B cell (primary cell): ENCODE measurements around the gene ART4. TPM values are rescaled to one million over a fixed set of nuclear protein-coding genes. Genes with fewer than 3 reads are reported as not detected.

Experiments used
- ATAC-seq: fragments of 200-7000 bp; cut with Tn5 transposase; one replicate; pipeline ENCODE4 v1.10.0; 2021; ENCODE audit warnings: low read depth, mild to moderate bottlenecking, moderate number of reproducible peaks, moderate library complexity
- CTCF ChIA-PET: fragments of 350-600 bp; sonication (Branson Sonifier 250); formaldehyde crosslinking; loops from one replicate; lab custom pipeline; 2021; ENCODE audit warnings: antibody characterized with exemption, inconsistent platforms; lab: Charles Lee
- POLR2A ChIA-PET: fragments of 350-600 bp; sonication (Branson Sonifier 250); formaldehyde crosslinking; loops from one replicate; lab custom pipeline; 2021; ENCODE audit warnings: antibody characterized with exemption; lab: Charles Lee
- DNase-seq: peaks from one replicate; pipeline ENCODE4 v3.0.0; 2013
- H2AFZ ChIP-seq: 2 replicates; pipeline ENCODE4 v1.6.1; 2012; ENCODE audit warnings: mild to moderate bottlenecking, low read depth, low read length; ENCODE audit not compliant: insufficient read depth, poor library complexity, severe bottlenecking
- H3K27ac ChIP-seq, 2 donors: 1 replicate in 1 of 2; 2 replicates in 1 of 2; pipeline ENCODE4 v1.5.1; 2012 to 2013; ENCODE audit warnings: low read length in 2 of 2, mild to moderate bottlenecking in 2 of 2, moderate library complexity in 1 of 2
- H3K27me3 ChIP-seq, 4 experiments: fragments of 200-600 bp in 1 of 4; sonication (generic) in 1 of 4; replicated peaks in 1 of 4; 1 replicate in 2 of 4; 2 replicates in 2 of 4; pipeline versions ENCODE4 v1.6.1 to v1.7.0; 2013 to 2016; ENCODE audit warnings: low read length in 3 of 4, mild to moderate bottlenecking in 2 of 4, mixed read lengths in 1 of 4, moderate library complexity in 1 of 4; ENCODE audit not compliant: insufficient read depth in 4 of 4, control insufficient read depth in 3 of 4; ENCODE audit errors: control extremely low read depth in 1 of 4
- H3K36me3 ChIP-seq, 2 experiments: replicated peaks in 1 of 2; 1 replicate in 1 of 2; 2 replicates in 1 of 2; pipeline versions ENCODE4 v1.6.1 to v1.7.1; 2013; ENCODE audit warnings: low read length in 1 of 2; ENCODE audit not compliant: insufficient read depth in 2 of 2, control insufficient read depth in 1 of 2; ENCODE audit errors: control extremely low read depth in 1 of 2, extremely low read depth in 1 of 2
- H3K4me1 ChIP-seq, 2 donors: fragments of 200-600 bp in 1 of 2; sonication (generic) in 1 of 2; 1 replicate in 1 of 2; 2 replicates in 1 of 2; pipeline versions ENCODE4 v1.5.1 to v1.6.1; 2013 to 2017; ENCODE audit warnings: low read length in 2 of 2; ENCODE audit not compliant: control insufficient read depth in 2 of 2, insufficient read depth in 2 of 2
- H3K4me2 ChIP-seq: replicated peaks from 2 replicates; pipeline ENCODE3; 2012; ENCODE audit warnings: mild to moderate bottlenecking, low read depth, low read length; ENCODE audit not compliant: poor library complexity, severe bottlenecking
- H3K4me3 ChIP-seq, 5 experiments: fragments of 200-600 bp in 1 of 5; sonication (generic) in 1 of 5; 1 replicate in 3 of 5; 2 replicates in 2 of 5; pipeline versions ENCODE4 v1.5.1 to v1.7.0; 2011 to 2016; ENCODE audit warnings: low read length in 4 of 5, mild to moderate bottlenecking in 4 of 5, low read depth in 2 of 5, control low read depth in 1 of 5, moderate library complexity in 1 of 5; ENCODE audit not compliant: insufficient read depth in 1 of 5; ENCODE audit errors: control extremely low read depth in 1 of 5, extremely low read depth in 1 of 5
- H3K79me2 ChIP-seq: fragments of 200-600 bp; sonication (generic); one replicate; pipeline ENCODE4 v1.6.0; 2016; ENCODE audit warnings: low read length; ENCODE audit not compliant: control insufficient read depth, insufficient read depth
- H3K9ac ChIP-seq: fragments of 200-600 bp; sonication (generic); 2 replicates; pipeline ENCODE4 v1.6.1; 2017; ENCODE audit warnings: mild to moderate bottlenecking, low read length, moderate library complexity
- H3K9me3 ChIP-seq, 3 donors: one replicate each; pipeline versions ENCODE4 v1.6.1 to v1.7.1; 2013; ENCODE audit warnings: low read length in 2 of 3; ENCODE audit not compliant: control insufficient read depth in 2 of 3, insufficient read depth in 1 of 3; ENCODE audit errors: control extremely low read depth in 1 of 3
- H4K20me1 ChIP-seq: 2 replicates; pipeline ENCODE4 v1.6.0; 2012; ENCODE audit warnings: mild to moderate bottlenecking, low read length; ENCODE audit not compliant: insufficient read depth, control insufficient read depth, poor library complexity, severe bottlenecking
- H3K27ac Mint-ChIP-seq: one replicate; pipeline ENCODE4 v1.8.0; 2021; ENCODE audit warnings: mixed read lengths
- H3K27me3 Mint-ChIP-seq: one replicate; pipeline ENCODE4 v1.8.0; 2021; ENCODE audit warnings: mixed read lengths
- H3K4me1 Mint-ChIP-seq: one replicate; pipeline ENCODE4 v1.8.0; 2021; ENCODE audit warnings: mixed read lengths
- H3K4me3 Mint-ChIP-seq: one replicate; pipeline ENCODE4 v1.8.0; 2021; ENCODE audit warnings: mixed read lengths
- H3K9me3 Mint-ChIP-seq: one replicate; pipeline ENCODE4 v1.8.0; 2022; ENCODE audit warnings: mixed read lengths; ENCODE audit not compliant: insufficient read depth
- CTCF ChIP-seq: fragments of 200-600 bp; IDR thresholded peaks from one replicate; pipeline ENCODE4 v1.8.0; 2022; ENCODE audit warnings: antibody characterized with exemption, mild to moderate bottlenecking
- EZH2 ChIP-seq: IDR thresholded peaks from 2 replicates; pipeline ENCODE4 v1.6.1; 2012; ENCODE audit warnings: borderline replicate concordance, low read depth, mild to moderate bottlenecking, moderate library complexity, low read length; ENCODE audit not compliant: insufficient read depth, poor library complexity, severe bottlenecking
- whole genome bisulfite sequencing: methylation state at CpG from one replicate; pipeline ENCODE4 v1.1.5; 2013; ENCODE audit warnings: missing lambda C conversion rate; ENCODE audit not compliant: insufficient coverage; 5-methylcytosine and 5-hydroxymethylcytosine counted together
- intact Hi-C: fragments of 100-400 bp; cut with micrococcal nuclease; formaldehyde crosslinking; loops from one replicate; pipeline ENCODE4 v1.10.0; 2022
- polyA minus RNA-seq: library from RNA; depleted of rRNA, polyadenylated mRNA; stranded (reverse); fragments of >200 nt; gene quantifications from 2 replicates; pipeline ENCODE4 v1.2.3, GENCODE V29; 2012
- polyA plus RNA-seq: library from polyadenylated mRNA; depleted of rRNA; stranded (reverse); fragments of >200 nt; gene quantifications from 2 replicates; pipeline ENCODE4 v1.2.3, GENCODE V29; 2012
- total RNA-seq, 2 donors: library from RNA; stranded (reverse); fragments of 120-200 nt in 1 of 2; gene quantifications; 1 replicate in 1 of 2; 2 replicates in 1 of 2; pipeline versions ENCODE4 v1.2.3 to v1.2.4, GENCODE V29; 2013 to 2022

Gene ART4
- total RNA-seq (not detected in 2 replicates), polyA plus RNA-seq (not detected in 2 replicates), polyA minus RNA-seq (not detected in 2 replicates)
- not detected for total RNA-seq (2013)

GRCh38 chr12:14843425-14843887 is at the start of gene ART4:
Gene ART4, minus strand, starts transcription at chr12:14843526. Its CDS starts 413 bp downstream, at chr12:14843113.
- Histone ChIP-seq H3K4me1 (peaks cover 0 to 4% of the 10 kb centered on the region in 2 donors), H3K4me3 (no peak within 1 kb of the TSS), H2AFZ (no peak within 1 kb of the TSS), H4K20me1 (no peaks in the 10 kb centered on the region), H3K4me2 (no peak within 1 kb of the TSS), H3K27me3 (no peaks in the 10 kb centered on the region), H3K36me3 (no peaks in the 10 kb centered on the region), H3K9me3 (no peaks in the 10 kb centered on the region), H3K79me2 (no peaks in the 10 kb centered on the region), H3K9ac (no peak within 1 kb of the TSS), H3K27ac (no peak within 1 kb of the TSS)
- Mint-ChIP-seq H3K4me3 (no peak within 1 kb of the TSS), H3K9me3 (no peaks in the 10 kb centered on the region), H3K4me1 (peaks cover 9% of the 10 kb centered on the region), H3K27me3 (peaks cover 9% of the 10 kb centered on the region), H3K27ac (no peak within 1 kb of the TSS)
- intact Hi-C loops, result no loop called here
- 93% methylated on average over 10 of the region's 10 CpGs for WGBS
- no peak for DNase-seq
- ChIA-PET CTCF (interaction anchor here (1.2 to 7.2 kb wide), 3 partner anchors 9 to 378 kb away, joined by 3 to 192 read pairs (median 4); partner anchors contain the start of gene RERG), POLR2A (no interaction called here)
- TF ChIP-seq CTCF (no peak), EZH2 (no peak)
- no peak for ATAC-seq

GRCh38 chr12:14892726-14893505 is 49.6 kb upstream of the ART4 start:
- DNase-seq (no peak), ATAC-seq (no peak)
- H2AFZ ChIP-seq, result no peak overlapping the region
- H3K79me2 ChIP-seq, result no peaks in the 10 kb centered on the region
- no peak for TF ChIP-seq EZH2
- TF ChIP-seq CTCF, result no peak
- H3K4me2 ChIP-seq, result no peak overlapping the region
- H3K4me3 ChIP-seq, result no peak overlapping the region
- Mint-ChIP-seq H3K4me3 (no peak overlapping the region), H3K27ac (no peak overlapping the region), H3K4me1 (no peaks in the 10 kb centered on the region), H3K9me3 (no peaks in the 10 kb centered on the region), H3K27me3 (peaks cover 12% of the 10 kb centered on the region)
- 96% methylated on average over 3 of the region's 7 CpGs for WGBS
- H3K36me3 ChIP-seq, result no peaks in the 10 kb centered on the region
- POLR2A ChIA-PET, result no interaction called here
- H4K20me1 ChIP-seq, result no peaks in the 10 kb centered on the region
- CTCF ChIA-PET, result interaction anchor here (1.2 to 1.8 kb wide), 2 partner anchors 27 to 34 kb away, joined by 3 to 4 read pairs; no protein-coding TSS in a partner anchor
- intact Hi-C loops, result no loop called here
- no peak overlapping the region for H3K9ac ChIP-seq
- peaks cover 0 to 6% (median under 1%) of the 10 kb centered on the region in 4 experiments for H3K27me3 ChIP-seq
- no peaks in the 10 kb centered on the region for H3K4me1 ChIP-seq
- no peak overlapping the region for H3K27ac ChIP-seq
- no peaks in the 10 kb centered on the region for H3K9me3 ChIP-seq
